NCI-H446 (cell line): ENCODE measurements around the gene FXYD7.
"Not testable (repeated sequence)": the region's sequence is repeated elsewhere in the genome, so short reads cannot be mapped to it uniquely, and the experiment has no call there.

ENCODE experiments used
- DNase-seq, 2 experiments: peaks; one replicate each; lab custom pipeline; 2025; lab: John Stamatoyannopoulos, UW

Gene FXYD7

GRCh38 chr19:35165200-35166058 is 22.4 kb downstream of the FXYD7 start:
- no peak for DNase-seq

GRCh38 chr19:35166100-35167063 is 23.3 kb downstream of the FXYD7 start:
- DNase-seq, result no peak

- no peak for DNase-seq
These were observed 24.4 kb downstream of the FXYD7 start for GRCh38 chr19:35167251-35168119.

- no peak for DNase-seq
These were observed 25.1 kb downstream of the FXYD7 start for GRCh38 chr19:35168196-35168595.

DNA sequence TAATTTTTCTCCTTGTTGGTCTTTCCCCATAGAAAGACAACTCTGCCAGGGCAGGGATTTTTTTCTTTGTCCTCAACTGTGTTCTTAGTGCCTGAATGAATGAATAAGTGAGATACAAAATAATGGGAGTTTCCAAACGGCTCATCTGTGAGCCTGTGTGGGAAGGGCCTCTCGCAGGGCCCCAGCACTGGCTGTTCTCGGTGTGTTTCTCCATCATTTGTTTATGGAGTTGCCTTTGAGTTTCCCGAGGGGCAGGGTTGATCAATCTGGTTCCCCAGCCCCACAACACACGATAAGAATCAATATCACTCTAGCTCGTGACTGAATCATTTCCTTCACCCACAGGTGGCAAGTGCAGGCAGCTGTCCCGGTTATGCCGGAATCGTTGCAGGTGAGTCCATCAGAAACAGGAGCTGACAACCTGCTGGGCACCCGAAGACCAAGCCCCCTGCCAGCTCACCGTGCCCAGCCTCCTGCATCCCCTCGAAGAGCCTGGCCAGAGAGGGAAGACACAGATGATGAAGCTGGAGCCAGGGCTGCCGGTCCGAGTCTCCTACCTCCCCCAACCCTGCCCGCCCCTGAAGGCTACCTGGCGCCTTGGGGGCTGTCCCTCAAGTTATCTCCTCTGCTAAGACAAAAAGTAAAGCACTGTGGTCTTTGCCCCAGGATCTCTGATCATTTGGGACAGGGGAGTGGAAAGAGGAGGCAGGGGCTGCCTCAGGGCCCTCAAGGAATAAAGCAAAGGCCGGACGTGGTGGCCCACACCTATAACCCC is 26.4 kb downstream of the FXYD7 start:
- DNase-seq, result no peak

- no peak for DNase-seq
These were observed 27.5 kb downstream of the FXYD7 start for GRCh38 chr19:35170359-35171061.

DNA sequence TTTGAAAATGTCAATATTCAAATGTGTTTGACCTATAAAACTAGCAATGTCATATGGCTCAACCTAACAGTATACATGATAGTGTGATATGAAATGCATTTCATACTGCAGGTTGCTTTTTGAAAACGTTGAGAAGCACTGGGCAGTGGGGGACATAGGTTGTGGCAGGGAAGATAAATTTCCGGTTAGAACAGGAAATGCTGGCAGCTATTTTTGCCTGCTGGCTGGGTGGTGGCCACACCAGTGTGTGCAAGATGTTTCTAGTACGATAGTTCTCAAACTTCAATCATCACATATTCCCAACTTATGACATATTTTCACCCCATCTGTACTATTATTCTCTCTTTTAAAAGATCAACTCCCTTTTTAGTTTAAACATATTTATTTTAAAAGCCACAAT is 28.7 kb downstream of the FXYD7 start:
- DNase-seq, result no peak

GRCh38 chr19:35174226-35174625 is 31.2 kb downstream of the FXYD7 start:
- no peak for DNase-seq

- no peak for DNase-seq
These were observed 33.1 kb downstream of the FXYD7 start for GRCh38 chr19:35176181-35176570.

DNA sequence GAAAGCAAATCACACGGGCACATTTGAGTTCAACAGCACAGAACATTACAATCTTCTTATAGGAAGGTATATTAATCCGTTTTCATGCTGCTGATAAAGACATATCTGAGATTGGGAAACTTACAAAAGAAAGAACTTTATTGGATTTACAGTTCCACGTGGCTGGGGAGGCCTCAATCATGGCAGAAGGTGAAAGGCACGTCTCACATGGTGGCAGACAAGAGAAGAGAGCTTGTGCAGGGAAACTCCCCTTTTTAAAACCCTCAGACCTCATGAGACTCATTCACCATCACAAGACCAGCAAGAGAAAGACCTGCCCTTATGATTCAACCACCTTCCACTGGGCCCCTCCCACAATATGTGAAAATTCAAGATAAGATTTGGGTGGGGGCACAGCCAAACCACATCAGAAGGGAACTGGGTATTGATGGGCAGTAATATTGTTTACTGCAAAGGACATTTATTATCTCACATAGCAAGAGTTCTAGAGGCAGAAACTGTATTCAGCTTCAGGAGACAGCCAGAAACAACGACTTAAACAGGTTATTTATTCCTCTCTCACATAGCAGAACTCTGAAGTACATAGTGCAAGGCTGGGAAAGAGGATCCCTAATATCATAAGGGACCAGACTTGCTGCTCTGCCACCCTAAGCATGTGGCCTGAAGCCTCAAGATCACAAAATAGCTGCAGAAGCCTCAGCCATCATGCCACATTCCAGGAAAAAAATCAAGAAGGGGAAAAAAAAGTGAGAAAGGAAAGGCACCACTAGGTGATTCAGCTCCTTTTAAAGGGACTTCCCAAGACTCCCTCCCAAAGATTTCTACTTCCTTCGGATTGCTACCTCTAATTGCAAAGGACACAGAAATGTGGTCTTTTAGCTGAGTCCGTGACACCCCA is 34.6 kb downstream of the FXYD7 start:
- no peak for DNase-seq

- no peak for DNase-seq
These were observed 35.6 kb downstream of the FXYD7 start for GRCh38 chr19:35178701-35179100.

DNA sequence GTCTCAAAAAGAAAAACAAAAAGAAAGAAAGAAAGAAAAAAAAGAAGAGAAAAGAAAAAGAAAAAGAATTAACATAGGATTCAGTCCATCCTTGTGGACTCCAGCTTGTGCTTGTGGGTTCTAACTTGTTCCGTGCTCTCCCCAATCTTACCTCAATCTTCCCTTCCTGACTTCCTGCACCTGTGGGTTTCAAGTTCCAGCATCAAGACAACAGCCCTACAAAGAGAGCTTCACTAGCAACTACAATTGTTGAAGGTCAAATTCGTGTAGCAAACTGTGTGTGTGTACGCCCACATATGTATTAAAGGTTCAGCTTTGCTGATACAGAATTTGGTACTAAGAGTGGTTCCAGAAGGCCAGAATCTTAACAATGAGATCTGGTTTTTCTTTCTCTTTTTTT is 36.8 kb downstream of the FXYD7 start:
- no peak for DNase-seq

GRCh38 chr19:35181387-35181786 is 38.3 kb downstream of the FXYD7 start:
- DNase-seq, result no peak

GRCh38 chr19:35184267-35184666 is 41.2 kb downstream of the FXYD7 start:
- DNase-seq, result no peak

DNA sequence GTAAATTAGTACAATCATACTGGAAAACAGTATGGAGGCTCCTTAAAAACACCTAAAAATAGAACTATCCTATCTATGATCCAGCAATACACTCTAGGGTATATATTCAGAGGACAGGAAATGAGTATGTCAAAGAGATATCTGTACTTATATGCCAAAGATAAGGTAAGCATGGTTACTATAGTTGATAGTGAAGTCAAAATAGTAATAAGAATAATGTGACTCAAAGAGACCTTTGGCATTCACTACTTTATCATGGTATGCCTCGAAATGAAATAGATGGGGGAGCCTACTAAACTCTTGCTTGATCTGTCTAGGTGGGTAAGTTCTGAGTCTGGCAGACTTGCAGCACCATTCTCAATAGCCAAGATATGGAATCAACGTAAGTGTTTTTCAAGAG is 41.8 kb downstream of the FXYD7 start:
- DNase-seq, result no peak

DNA sequence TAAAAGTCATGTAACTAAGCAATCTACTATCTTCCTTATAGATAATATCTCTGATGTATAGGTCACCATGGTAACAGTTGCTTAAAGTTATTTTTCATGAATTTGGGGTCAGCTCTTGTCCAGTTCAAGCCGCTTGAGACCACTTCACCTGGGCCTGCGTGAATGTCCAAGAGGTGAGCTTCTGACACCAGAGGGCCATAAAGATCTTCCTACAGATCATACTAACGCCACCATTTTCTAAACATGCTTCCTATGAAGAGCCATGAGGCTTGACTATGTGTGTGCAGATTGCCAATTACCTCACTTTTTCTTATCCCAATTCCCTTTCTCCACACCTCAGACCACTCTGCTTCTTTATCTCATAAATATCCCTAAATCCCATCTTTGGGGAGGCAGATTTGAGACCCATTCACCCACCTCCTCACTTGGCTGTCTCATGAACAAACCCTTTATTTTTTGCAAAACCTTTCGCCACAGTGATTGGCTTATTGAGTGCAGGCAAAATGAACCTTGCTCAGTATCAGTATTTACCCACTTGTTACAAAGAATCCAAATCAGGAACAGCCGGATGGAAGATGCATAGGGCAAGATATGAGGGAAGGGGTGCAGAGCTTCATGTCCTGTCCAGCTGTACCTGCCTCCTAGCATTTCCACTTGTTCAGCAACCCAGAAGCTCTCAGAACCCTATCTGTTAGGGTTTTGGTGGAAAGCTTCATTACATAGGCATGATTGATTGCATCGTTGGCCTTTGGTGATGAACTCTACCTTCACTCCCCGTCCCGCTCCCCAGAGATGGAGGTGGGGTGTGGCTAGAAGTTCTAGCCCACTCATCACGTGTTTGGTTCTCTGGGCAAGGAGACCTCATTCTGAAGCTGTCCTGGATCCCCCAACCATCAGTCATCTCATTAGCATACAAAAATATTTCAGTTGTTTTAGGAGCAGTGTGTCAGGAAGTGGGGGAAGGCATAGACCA is 51.2 kb downstream of the FXYD7 start:
- DNase-seq, result no peak

DNA sequence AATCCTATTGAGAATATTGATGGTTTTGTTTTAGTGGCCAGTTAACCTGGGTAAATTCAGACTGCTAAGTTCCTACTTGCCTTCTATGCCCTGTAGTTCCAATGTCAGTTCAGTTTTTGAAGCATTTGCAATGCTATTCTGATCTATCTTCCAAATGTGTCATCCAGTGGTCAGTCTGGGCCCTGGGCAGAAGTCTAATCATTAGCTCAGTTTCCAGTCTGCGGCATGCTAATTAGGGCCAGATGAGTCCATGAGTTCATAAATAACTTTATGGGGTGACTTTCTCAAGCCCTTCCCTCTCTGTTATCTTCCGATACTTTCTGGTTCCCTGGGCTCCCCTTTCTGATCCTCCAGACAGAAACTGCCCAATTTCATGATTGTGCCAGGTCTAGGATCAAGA is 52.8 kb downstream of the FXYD7 start:
- no peak for DNase-seq

GRCh38 chr19:35196861-35197260 is 53.8 kb downstream of the FXYD7 start:
- not testable (repeated sequence) for DNase-seq
